Right lobe of liver (tissue), 6 donors: Measurements from ENCODE around the gene ROR2. TPM values are rescaled to one million over a fixed set of nuclear protein-coding genes. Genes with fewer than 3 reads are reported as not detected.

ENCODE experiments used
- ATAC-seq, 4 donors: fragments of 200-7000 bp; cut with Tn5 transposase; one replicate each; pipeline ENCODE4 v1.9.1; 2020; ENCODE audit warnings: mild to moderate bottlenecking in 4 of 4, moderate library complexity in 4 of 4
- DNase-seq, 3 donors: peaks; one replicate each; pipeline ENCODE4 v3.0.0-alpha.2; 2020
- H3K27ac ChIP-seq, 3 donors: fragments of 200-600 bp; one replicate each; pipeline ENCODE4 v1.8.0; 2022
- H3K27me3 ChIP-seq, 2 donors: fragments of 200-600 bp; one replicate each; pipeline ENCODE4 v1.8.0; 2022
- H3K36me3 ChIP-seq, 4 donors: fragments of 200-600 bp; sonication (generic) in 1 of 4; one replicate each; pipeline versions ENCODE4 v1.5.1 to v1.8.0; 2017 to 2022; ENCODE audit warnings: control low read depth in 1 of 4
- H3K4me1 ChIP-seq, 4 donors: fragments of 200-600 bp; sonication (generic) in 1 of 4; one replicate each; pipeline versions ENCODE4 v1.5.1 to v1.8.0; 2017 to 2022; ENCODE audit warnings: control low read depth in 1 of 4
- H3K4me3 ChIP-seq, 3 donors: fragments of 200-600 bp; one replicate each; pipeline ENCODE4 v1.8.0; 2022
- H3K9me3 ChIP-seq, 4 donors: fragments of 200-600 bp; sonication (generic) in 1 of 4; one replicate each; pipeline versions ENCODE4 v1.5.1 to v1.8.0; 2017 to 2022; ENCODE audit warnings: control low read depth in 1 of 4
- CTCF ChIP-seq, 4 donors: fragments of 200-600 bp in 3 of 4; fragments of 450-650 bp in 1 of 4; IDR thresholded peaks; one replicate each; pipeline versions ENCODE4 v1.5.1 to v1.8.0; 2016 to 2022; ENCODE audit warnings: antibody characterized with exemption in 4 of 4, mild to moderate bottlenecking in 2 of 4
- POLR2A ChIP-seq: fragments of 450-650 bp; IDR thresholded peaks from one replicate; pipeline ENCODE4 v1.6.1; 2017; ENCODE audit warnings: antibody characterized with exemption, mild to moderate bottlenecking
- WGBS: methylation state at CpG from one replicate; pipeline ENCODE4 v1.1.6; 2018; ENCODE audit warnings: low coverage, low lambda C conversion rate; ENCODE audit not compliant: insufficient coverage; ENCODE audit errors: missing lambda C conversion rate; 5-methylcytosine and 5-hydroxymethylcytosine counted together
- intact Hi-C, 2 donors: fragments of 100-400 bp; cut with DNase I; formaldehyde crosslinking; loops; one replicate each; pipeline versions ENCODE4 v1.11.2 to v1.14.1; 2022
- total RNA-seq, 6 experiments: library from RNA; depleted of rRNA in 2 of 6; stranded (reverse); fragments of >200 nt in 2 of 6; fragmentation: NEBNext Ultra II Directional in 3 of 6; extraction: Animal tissue kit (Norgen Biotek cat#: 25700) in 3 of 6; gene quantifications; one replicate each; pipeline versions ENCODE4 v1.1.0 to v1.2.4, GENCODE V29; 2016 to 2023
- donor health status: DM: no; HTN: yes; CAD: no.
- donor health status: DM: no; HTN: no; CAD: no.
- donor health status: DM: no; HTN: no; CAD: no.
- donor health status: DM: no; HTN: yes; CAD: no.
- donor health status: DM: no; HTN: yes; CAD: no.

Gene ROR2
- total RNA-seq, 6 experiments from 2014 or later, result 0.12 to 1.2 (median 0.49) TPM; not detected in 1

- no peak for DNase-seq
These were observed 125.9 kb downstream of the ROR2 start for GRCh38 chr9:91824151-91824550.

GRCh38 chr9:91820949-91821880 is 128.8 kb downstream of the ROR2 start:
- Histone ChIP-seq H3K4me1 (peaks cover 0 to 10% (median 0%) of the 10 kb centered on the region in 4 donors), H3K27me3 (no peaks in the 10 kb centered on the region), H3K27ac (no peak overlapping the region), H3K4me3 (no peak overlapping the region), H3K9me3 (no peaks in the 10 kb centered on the region), H3K36me3 (no peaks in the 10 kb centered on the region)
- intact Hi-C loops, result no loop called here
- 60% methylated on average over 10 of the region's 11 CpGs for WGBS
- no peak for DNase-seq
- TF ChIP-seq POLR2A, result no peak
- no peak for TF ChIP-seq CTCF (IDR thresholded peaks at IDR 0.05)
- ATAC-seq, result no peak

More at GRCh38 chr9:91824151-91824550, 125.9 kb downstream of the ROR2 start:
- Histone ChIP-seq H3K27ac (no peak overlapping the region), H3K4me3 (no peak overlapping the region), H3K27me3 (no peaks in the 10 kb centered on the region), H3K36me3 (no peaks in the 10 kb centered on the region), H3K4me1 (no peaks in the 10 kb centered on the region), H3K9me3 (no peaks in the 10 kb centered on the region)
- no peak for TF ChIP-seq POLR2A
- TF ChIP-seq CTCF (IDR thresholded peaks at IDR 0.05), result no peak
- WGBS, result 54% methylated on average over 2 of the region's 4 CpGs
- ATAC-seq, result no peak
- intact Hi-C loops, result no loop called here

GRCh38 chr9:91820126-91820750 is 129.8 kb downstream of the ROR2 start:
- DNase-seq (no peak), ATAC-seq (no peak)
- H3K27ac ChIP-seq, result no peak overlapping the region
- H3K4me1 ChIP-seq, result peaks cover 0 to 10% (median 0%) of the 10 kb centered on the region in 4 donors
- TF ChIP-seq POLR2A (no peak), CTCF (IDR thresholded peaks at IDR 0.05) (no peak)
- intact Hi-C loops, result no loop called here
- H3K36me3 ChIP-seq, result no peaks in the 10 kb centered on the region
- H3K9me3 ChIP-seq, result no peaks in the 10 kb centered on the region
- no peaks in the 10 kb centered on the region for H3K27me3 ChIP-seq
- no peak overlapping the region for H3K4me3 ChIP-seq
- WGBS, result 56% methylated on average over 7 of the region's 11 CpGs

- H3K27me3 ChIP-seq, result no peaks in the 10 kb centered on the region
- no peak for TF ChIP-seq CTCF (IDR thresholded peaks at IDR 0.05)
- H3K27ac ChIP-seq, result no peak overlapping the region
- DNase-seq (no peak), ATAC-seq (no peak)
- WGBS, result 92% methylated on average over 8 of the region's 15 CpGs
- H3K9me3 ChIP-seq, result no peaks in the 10 kb centered on the region
- H3K36me3 ChIP-seq, result no peaks in the 10 kb centered on the region
- no peak overlapping the region for H3K4me3 ChIP-seq
- intact Hi-C loops, result no loop called here
- peaks cover 0 to 10% (median 0%) of the 10 kb centered on the region in 4 donors for H3K4me1 ChIP-seq
These were observed 131.2 kb downstream of the ROR2 start for GRCh38 chr9:91818647-91819403.
